GM23338 (cell line): ENCODE data around the gene CDHR2.

Experiments used
- CREB1 ChIP-seq: fragments of 250-450 bp; sonication (Bioruptor Pico); IDR thresholded peaks from 2 replicates; pipeline ENCODE4 v1.5.0; 2020; ENCODE audit warnings: low read depth, mild to moderate bottlenecking, moderate library complexity
- EZH2 ChIP-seq: fragments of 200-600 bp; sonication (generic); IDR thresholded peaks from one replicate; pipeline ENCODE4 v1.8.0; 2017; ENCODE audit warnings: antibody characterized with exemption, mild to moderate bottlenecking, low read depth; ENCODE audit not compliant: unreplicated experiment
- EZH2phosphoT487 ChIP-seq: fragments of 200-600 bp; sonication (generic); IDR thresholded peaks from one replicate; pipeline ENCODE4 v1.8.1; 2018; ENCODE audit warnings: antibody characterized with exemption; ENCODE audit not compliant: unreplicated experiment
- JUNB ChIP-seq: IDR thresholded peaks from one replicate; pipeline ENCODE4 v1.6.1; 2016; ENCODE audit warnings: antibody characterized with exemption; ENCODE audit not compliant: unreplicated experiment
- POLR2AphosphoS5 ChIP-seq: IDR thresholded peaks from 2 replicates; pipeline ENCODE4 v1.6.1; 2016; ENCODE audit warnings: antibody characterized with exemption, low read depth
- STAT1 ChIP-seq: IDR thresholded peaks from one replicate; pipeline ENCODE4 v1.6.1; 2016; ENCODE audit warnings: antibody characterized with exemption; ENCODE audit not compliant: unreplicated experiment
- ZNF114 ChIP-seq: fragments of 250-450 bp; sonication (Bioruptor Pico); IDR thresholded peaks from 2 replicates; pipeline ENCODE4 v1.5.0; 2020; ENCODE audit warnings: mild to moderate bottlenecking, moderate library complexity
- TF ChIP-seq, protein P1 (sequence below), 2 experiments: fragments of 200-600 bp in 1 of 2; sonication (generic) in 1 of 2; conservative IDR thresholded peaks; 2 replicates each; pipeline versions ENCODE4 v1.5.1 to v1.6.1; 2016 to 2017; ENCODE audit warnings: antibody characterized with exemption in 2 of 2, low read depth in 2 of 2, mild to moderate bottlenecking in 2 of 2, moderate library complexity in 1 of 2
- TF ChIP-seq, protein P2 (sequence below): IDR thresholded peaks from one replicate; pipeline ENCODE4 v1.6.1; 2018; ENCODE audit warnings: antibody characterized with exemption; ENCODE audit not compliant: unreplicated experiment

DNA sequence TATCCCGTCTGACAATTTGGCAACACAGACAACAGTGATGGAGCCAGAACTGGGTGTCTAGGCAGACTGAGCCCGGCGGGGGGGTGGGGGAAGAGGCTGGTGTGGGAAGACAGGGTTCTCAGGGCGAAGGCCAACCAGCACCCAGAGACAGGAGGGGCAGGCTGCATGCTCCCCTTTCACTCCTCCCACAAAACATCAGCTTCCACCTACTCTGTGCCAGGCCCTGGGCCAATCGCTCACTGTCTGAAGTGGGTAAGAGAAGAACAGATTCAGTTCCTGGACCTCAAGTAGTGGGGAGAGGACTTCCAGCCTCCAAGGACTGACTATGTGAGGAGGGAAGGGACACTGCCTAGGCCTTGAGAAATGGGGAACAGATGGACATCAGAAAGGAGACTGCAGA is 78.4 kb downstream of the CDHR2 start:
- TF ChIP-seq EZH2 (no peak), POLR2AphosphoS5 (no peak), EZH2phosphoT487 (no peak), CREB1 (CRISPR knock-in tag) (no peak), STAT1 (no peak), JUNB (no peak), ZNF114 (no peak)
- TF ChIP-seq, protein P1, sequence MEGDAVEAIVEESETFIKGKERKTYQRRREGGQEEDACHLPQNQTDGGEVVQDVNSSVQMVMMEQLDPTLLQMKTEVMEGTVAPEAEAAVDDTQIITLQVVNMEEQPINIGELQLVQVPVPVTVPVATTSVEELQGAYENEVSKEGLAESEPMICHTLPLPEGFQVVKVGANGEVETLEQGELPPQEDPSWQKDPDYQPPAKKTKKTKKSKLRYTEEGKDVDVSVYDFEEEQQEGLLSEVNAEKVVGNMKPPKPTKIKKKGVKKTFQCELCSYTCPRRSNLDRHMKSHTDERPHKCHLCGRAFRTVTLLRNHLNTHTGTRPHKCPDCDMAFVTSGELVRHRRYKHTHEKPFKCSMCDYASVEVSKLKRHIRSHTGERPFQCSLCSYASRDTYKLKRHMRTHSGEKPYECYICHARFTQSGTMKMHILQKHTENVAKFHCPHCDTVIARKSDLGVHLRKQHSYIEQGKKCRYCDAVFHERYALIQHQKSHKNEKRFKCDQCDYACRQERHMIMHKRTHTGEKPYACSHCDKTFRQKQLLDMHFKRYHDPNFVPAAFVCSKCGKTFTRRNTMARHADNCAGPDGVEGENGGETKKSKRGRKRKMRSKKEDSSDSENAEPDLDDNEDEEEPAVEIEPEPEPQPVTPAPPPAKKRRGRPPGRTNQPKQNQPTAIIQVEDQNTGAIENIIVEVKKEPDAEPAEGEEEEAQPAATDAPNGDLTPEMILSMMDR (conservative IDR thresholded peaks at IDR 0.05; ENCODE audit: low read depth in 2 of 2), result no peak
- TF ChIP-seq, protein P2, sequence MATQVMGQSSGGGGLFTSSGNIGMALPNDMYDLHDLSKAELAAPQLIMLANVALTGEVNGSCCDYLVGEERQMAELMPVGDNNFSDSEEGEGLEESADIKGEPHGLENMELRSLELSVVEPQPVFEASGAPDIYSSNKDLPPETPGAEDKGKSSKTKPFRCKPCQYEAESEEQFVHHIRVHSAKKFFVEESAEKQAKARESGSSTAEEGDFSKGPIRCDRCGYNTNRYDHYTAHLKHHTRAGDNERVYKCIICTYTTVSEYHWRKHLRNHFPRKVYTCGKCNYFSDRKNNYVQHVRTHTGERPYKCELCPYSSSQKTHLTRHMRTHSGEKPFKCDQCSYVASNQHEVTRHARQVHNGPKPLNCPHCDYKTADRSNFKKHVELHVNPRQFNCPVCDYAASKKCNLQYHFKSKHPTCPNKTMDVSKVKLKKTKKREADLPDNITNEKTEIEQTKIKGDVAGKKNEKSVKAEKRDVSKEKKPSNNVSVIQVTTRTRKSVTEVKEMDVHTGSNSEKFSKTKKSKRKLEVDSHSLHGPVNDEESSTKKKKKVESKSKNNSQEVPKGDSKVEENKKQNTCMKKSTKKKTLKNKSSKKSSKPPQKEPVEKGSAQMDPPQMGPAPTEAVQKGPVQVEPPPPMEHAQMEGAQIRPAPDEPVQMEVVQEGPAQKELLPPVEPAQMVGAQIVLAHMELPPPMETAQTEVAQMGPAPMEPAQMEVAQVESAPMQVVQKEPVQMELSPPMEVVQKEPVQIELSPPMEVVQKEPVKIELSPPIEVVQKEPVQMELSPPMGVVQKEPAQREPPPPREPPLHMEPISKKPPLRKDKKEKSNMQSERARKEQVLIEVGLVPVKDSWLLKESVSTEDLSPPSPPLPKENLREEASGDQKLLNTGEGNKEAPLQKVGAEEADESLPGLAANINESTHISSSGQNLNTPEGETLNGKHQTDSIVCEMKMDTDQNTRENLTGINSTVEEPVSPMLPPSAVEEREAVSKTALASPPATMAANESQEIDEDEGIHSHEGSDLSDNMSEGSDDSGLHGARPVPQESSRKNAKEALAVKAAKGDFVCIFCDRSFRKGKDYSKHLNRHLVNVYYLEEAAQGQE, result no peak
